Esophagus muscularis mucosa (tissue), 4 donors: ENCODE measurements around the gene AGPAT1.

Source experiments
- EP300 ChIP-seq: sonication (generic); formaldehyde crosslinking; IDR thresholded peaks from one replicate; pipeline ENCODE4 v1.6.1; 2017; ENCODE audit warnings: antibody characterized with exemption
- POLR2A ChIP-seq: fragments of 450-650 bp; IDR thresholded peaks from one replicate; pipeline ENCODE4 v1.6.1; 2017; ENCODE audit warnings: antibody characterized with exemption, moderate library complexity, mild to moderate bottlenecking, low read depth
- POLR2AphosphoS5 ChIP-seq, 2 donors: sonication (generic); formaldehyde crosslinking; IDR thresholded peaks; one replicate each; pipeline ENCODE4 v1.6.1; 2017; ENCODE audit warnings: antibody characterized with exemption in 2 of 2
- TF ChIP-seq, protein P1 (sequence below), 3 experiments: fragments of 200-600 bp in 2 of 3; fragments of 450-650 bp in 1 of 3; sonication (generic) in 2 of 3; IDR thresholded peaks; one replicate each; pipeline ENCODE4 v1.5.1; 2017 to 2019; ENCODE audit warnings: antibody characterized with exemption in 3 of 3, mild to moderate bottlenecking in 2 of 3, moderate library complexity in 1 of 3

DNA sequence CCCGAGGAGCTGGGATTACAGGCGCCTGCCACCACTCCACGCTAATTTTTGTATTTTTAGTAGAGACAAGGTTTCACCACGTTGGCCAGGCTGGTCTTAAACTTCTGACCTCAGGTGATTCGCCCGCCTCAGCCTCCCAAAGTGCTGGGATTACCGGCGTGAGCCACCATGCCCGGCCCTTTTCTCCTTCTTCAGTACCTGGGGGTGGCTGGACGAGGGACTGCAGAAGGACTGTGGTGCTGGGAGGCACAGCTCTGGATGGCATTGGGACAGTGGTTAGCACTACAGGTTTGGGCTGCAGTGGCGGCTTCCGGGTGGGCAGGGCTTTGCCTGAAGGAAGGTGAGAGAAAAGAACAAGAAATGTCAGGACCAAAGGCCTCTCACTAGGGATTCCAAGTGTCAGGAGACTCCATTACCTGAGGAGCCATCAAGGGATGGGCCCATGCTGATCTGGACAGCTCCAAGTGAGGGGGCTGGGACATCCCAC is 55.3 kb downstream of the AGPAT1 start:
- TF ChIP-seq, protein P1, sequence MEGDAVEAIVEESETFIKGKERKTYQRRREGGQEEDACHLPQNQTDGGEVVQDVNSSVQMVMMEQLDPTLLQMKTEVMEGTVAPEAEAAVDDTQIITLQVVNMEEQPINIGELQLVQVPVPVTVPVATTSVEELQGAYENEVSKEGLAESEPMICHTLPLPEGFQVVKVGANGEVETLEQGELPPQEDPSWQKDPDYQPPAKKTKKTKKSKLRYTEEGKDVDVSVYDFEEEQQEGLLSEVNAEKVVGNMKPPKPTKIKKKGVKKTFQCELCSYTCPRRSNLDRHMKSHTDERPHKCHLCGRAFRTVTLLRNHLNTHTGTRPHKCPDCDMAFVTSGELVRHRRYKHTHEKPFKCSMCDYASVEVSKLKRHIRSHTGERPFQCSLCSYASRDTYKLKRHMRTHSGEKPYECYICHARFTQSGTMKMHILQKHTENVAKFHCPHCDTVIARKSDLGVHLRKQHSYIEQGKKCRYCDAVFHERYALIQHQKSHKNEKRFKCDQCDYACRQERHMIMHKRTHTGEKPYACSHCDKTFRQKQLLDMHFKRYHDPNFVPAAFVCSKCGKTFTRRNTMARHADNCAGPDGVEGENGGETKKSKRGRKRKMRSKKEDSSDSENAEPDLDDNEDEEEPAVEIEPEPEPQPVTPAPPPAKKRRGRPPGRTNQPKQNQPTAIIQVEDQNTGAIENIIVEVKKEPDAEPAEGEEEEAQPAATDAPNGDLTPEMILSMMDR (IDR thresholded peaks at IDR 0.05) = no peak
- TF ChIP-seq POLR2AphosphoS5 (IDR thresholded peaks at IDR 0.05) (no peak), POLR2A (no peak), EP300 (no peak)
